Thymus (tissue), 11 donors: ENCODE measurements around the gene PAAF1. TPM values are rescaled to one million over a fixed set of nuclear protein-coding genes. Genes with fewer than 3 reads are reported as not detected.

ENCODE experiments used
- DNase-seq, 9 donors: peaks; one replicate each; pipeline ENCODE4 v3.0.0-alpha.2; 2013; ENCODE audit warnings: low spot score in 9 of 9, low read depth in 6 of 9, missing footprints in 1 of 9
- H3K27ac ChIP-seq, 2 donors: one replicate each; pipeline ENCODE4 v1.5.1; 2013; ENCODE audit warnings: control low read depth in 1 of 2, low read depth in 1 of 2, low read length in 1 of 2, mild to moderate bottlenecking in 1 of 2, moderate library complexity in 1 of 2
- H3K27me3 ChIP-seq, 2 donors: one replicate each; pipeline ENCODE4 v1.5.1; 2013; ENCODE audit warnings: low read length in 1 of 2; ENCODE audit not compliant: control insufficient read depth in 2 of 2, insufficient read depth in 1 of 2
- H3K36me3 ChIP-seq, 2 donors: one replicate each; pipeline ENCODE4 v1.5.1; 2013; ENCODE audit warnings: low read length in 1 of 2, mild to moderate bottlenecking in 1 of 2, moderate library complexity in 1 of 2; ENCODE audit not compliant: control insufficient read depth in 2 of 2, insufficient read depth in 2 of 2
- H3K4me1 ChIP-seq, 2 donors: one replicate each; pipeline ENCODE4 v1.5.1; 2013; ENCODE audit warnings: low read length in 2 of 2; ENCODE audit not compliant: control insufficient read depth in 2 of 2, insufficient read depth in 2 of 2
- H3K4me3 ChIP-seq, 2 donors: one replicate each; pipeline ENCODE4 v1.5.1; 2013; ENCODE audit warnings: low read length in 2 of 2, control low read depth in 1 of 2, mild to moderate bottlenecking in 1 of 2
- H3K9me3 ChIP-seq, 2 donors: one replicate each; pipeline ENCODE4 v1.5.1; 2013; ENCODE audit warnings: low read length in 1 of 2, mild to moderate bottlenecking in 1 of 2; ENCODE audit not compliant: control insufficient read depth in 2 of 2, insufficient read depth in 1 of 2
- WGBS: extraction: QIAGEN DNeasy Blood & Tissue Kit; methylation state at CpG from one replicate; pipeline ENCODE4 v1.1.7; 2013; 5-methylcytosine and 5-hydroxymethylcytosine counted together
- polyA plus RNA-seq: library from polyadenylated mRNA; stranded (reverse); fragments of 200-250 nt; gene quantifications from one replicate; pipeline ENCODE4 v1.2.3, GENCODE V29; 2013
- total RNA-seq: library from RNA; stranded (reverse); fragments of 120-200 nt; gene quantifications from one replicate; pipeline ENCODE4 v1.2.4, GENCODE V29; 2013
- donor health status: healthy.

Gene PAAF1
- total and polyA plus RNA-seq, 2 donors, result 9.5 to 24.7 TPM

DNA sequence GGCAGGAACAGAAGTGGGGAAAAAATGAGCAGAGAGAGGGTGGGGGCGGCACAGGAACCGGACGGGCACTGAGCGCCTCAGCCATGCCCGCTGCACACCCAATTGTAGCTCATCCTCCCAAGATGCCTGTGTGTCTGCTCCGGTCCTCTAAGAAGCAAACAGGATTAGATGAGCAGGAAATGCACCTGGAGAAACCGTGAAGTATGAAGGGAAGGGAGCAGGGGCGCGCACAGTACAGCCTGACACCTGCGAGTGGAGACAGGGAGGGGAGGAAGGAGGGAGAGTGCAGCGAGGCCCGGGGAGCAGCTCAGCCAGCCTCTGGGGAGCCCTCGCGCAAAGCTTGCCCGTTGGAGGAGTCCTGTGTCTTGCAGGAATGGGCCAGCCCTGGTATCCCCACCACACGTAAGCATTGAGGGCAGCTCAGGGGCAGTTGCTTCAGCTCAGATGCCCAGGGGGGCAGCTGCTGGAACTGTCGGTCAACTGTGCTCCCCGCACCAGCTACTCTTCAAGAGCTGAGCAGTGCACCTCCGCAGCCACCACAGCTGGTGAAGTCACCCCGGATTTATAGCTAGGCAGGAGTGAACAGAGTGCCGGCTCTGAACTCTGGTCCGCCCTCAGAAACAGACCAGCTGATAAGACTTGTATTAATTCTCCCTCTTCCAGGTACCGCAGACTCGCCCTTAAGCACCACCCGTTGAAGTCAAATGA is 81.0 kb downstream of the PAAF1 start:
- Histone ChIP-seq H3K4me1 (no peaks in the 10 kb centered on the region), H3K4me3 (no peak overlapping the region), H3K9me3 (no peaks in the 10 kb centered on the region), H3K36me3 (no peaks in the 10 kb centered on the region), H3K27me3 (peaks cover 0 to 10% of the 10 kb centered on the region in 2 donors), H3K27ac (no peak overlapping the region)
- DNase-seq, result no peak
- WGBS, result 65% methylated on average over 25 of the region's 25 CpGs

DNA sequence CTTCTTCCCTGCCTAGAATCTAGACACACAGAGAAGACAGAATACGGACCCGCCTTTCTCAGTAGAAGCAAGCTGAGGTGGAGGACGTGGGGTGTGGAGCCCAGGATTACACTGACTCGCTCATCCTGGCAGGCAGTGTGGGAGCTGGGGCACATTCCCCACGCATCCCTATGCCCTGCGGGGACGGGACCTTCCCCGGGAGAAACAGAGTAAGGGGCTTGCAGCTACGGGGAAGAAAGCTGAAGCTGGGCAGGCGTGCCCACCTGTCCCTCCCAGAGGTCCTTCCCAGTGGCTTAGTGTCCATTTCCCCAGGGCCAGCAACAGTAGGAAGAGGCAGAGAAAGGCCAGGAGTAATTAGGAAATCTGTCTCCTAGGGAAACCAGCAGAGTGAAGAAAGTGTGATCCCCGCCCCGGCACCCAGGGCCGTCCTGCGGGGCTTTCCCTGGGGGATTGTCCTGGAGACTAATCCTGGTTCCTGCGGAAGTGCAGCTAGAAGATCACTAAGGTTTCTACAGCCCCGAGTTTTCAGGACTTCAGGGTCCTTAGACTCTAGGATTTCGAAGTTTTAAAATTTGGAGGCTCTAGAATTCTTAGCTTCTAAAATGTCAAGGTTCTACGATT is 81.8 kb downstream of the PAAF1 start:
- WGBS, result 95% methylated on average over 18 of the region's 18 CpGs
- no peaks in the 10 kb centered on the region for H3K4me1 ChIP-seq

DNA sequence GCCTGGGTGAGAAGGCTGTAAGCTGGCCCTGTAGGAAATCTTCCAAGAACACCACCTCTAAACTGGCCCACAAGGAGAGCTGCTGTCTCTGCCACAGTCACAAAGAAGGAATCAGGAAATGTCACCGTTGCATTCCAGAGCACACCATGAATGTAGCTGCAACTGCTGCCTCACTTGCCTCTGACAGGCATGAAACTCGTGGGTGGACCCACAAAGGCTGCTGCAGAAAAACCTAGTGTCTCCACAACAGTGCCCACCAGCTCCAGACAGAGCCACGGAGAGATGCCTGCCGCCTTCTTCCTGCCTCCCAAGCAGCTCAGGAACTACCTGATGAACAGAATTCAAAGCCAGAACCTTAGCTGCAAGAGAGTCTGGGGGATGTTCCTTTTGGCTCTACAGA is 84.5 kb downstream of the PAAF1 start:
- Histone ChIP-seq H3K4me1 (peaks cover 3 to 5% of the 10 kb centered on the region in 2 donors), H3K27me3 (peaks cover 0 to 10% of the 10 kb centered on the region in 2 donors), H3K4me3 (no peak overlapping the region), H3K9me3 (no peaks in the 10 kb centered on the region), H3K27ac (no peak overlapping the region), H3K36me3 (no peaks in the 10 kb centered on the region)
- WGBS, result 87% methylated on average over 4 of the region's 4 CpGs
- DNase-seq, result no peak

More for the DNA sequence above, 81.8 kb downstream of the PAAF1 start:
- H3K36me3 ChIP-seq, result no peaks in the 10 kb centered on the region
- H3K27me3 ChIP-seq, result peaks cover 0 to 10% of the 10 kb centered on the region in 2 donors
- no peaks in the 10 kb centered on the region for H3K9me3 ChIP-seq
- no peak for DNase-seq
- H3K4me3 ChIP-seq, result no peak overlapping the region
- no peak overlapping the region for H3K27ac ChIP-seq

DNA sequence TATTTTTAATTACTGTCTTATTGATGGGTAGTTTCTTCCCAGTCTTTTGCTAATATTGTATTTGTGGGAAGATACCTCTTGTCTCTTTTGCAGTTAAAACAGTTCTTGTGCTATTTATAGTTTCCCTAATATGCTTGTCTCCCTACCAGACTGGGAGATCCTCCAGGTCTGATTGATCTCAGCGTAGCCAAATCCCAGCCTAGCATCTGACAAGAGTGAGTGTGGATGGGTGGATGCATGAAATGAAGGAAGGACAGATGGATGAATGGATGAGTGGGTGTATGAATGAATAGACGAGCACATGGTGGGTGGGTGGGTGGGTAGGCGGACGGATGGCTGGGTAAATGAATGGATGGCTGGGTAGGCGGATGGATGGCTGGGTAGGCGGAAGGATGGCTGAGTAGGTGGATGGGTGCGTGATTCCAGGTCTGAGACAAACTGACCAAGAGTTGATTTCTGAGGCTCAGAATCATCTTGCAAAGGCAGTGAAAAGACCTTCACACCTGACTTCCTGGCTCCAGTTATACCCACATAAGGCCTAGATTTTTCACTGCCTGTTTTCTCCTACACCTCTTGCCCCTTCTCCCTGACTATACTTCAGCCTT is 85.4 kb downstream of the PAAF1 start:
- Histone ChIP-seq H3K9me3 (no peaks in the 10 kb centered on the region), H3K36me3 (no peaks in the 10 kb centered on the region), H3K27ac (no peak overlapping the region), H3K27me3 (peaks cover 0 to 5% of the 10 kb centered on the region in 2 donors), H3K4me1 (peaks cover 3 to 5% of the 10 kb centered on the region in 2 donors), H3K4me3 (no peak overlapping the region)
- DNase-seq, result no peak
- WGBS, result 95% methylated on average over 7 of the region's 7 CpGs

DNA sequence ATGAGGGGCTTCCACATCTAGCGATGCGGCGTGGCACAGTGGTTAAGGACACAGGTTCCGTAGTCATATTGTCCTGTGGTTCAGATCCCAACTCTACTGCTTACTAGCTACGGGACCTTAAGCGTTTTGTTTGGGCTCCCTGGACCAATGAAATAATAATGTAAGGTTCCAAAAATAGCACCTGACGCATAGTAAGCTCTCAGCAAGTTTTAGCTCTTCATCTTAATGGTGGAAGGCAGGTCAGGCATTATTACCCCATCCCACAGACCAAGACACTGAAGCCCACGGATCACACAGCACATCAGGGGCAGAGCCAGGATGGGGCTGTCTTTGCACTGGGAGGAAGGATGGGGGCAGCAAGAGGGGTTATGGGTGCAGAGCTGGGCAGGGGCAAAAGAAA is 87.1 kb downstream of the PAAF1 start:
- Histone ChIP-seq H3K27me3 (no peaks in the 10 kb centered on the region), H3K4me1 (peaks cover 3 to 5% of the 10 kb centered on the region in 2 donors), H3K27ac (no peak overlapping the region), H3K4me3 (no peak overlapping the region), H3K36me3 (no peaks in the 10 kb centered on the region), H3K9me3 (no peaks in the 10 kb centered on the region)
- WGBS, result 92% methylated on average over 8 of the region's 8 CpGs
- DNase-seq, result no peak

DNA sequence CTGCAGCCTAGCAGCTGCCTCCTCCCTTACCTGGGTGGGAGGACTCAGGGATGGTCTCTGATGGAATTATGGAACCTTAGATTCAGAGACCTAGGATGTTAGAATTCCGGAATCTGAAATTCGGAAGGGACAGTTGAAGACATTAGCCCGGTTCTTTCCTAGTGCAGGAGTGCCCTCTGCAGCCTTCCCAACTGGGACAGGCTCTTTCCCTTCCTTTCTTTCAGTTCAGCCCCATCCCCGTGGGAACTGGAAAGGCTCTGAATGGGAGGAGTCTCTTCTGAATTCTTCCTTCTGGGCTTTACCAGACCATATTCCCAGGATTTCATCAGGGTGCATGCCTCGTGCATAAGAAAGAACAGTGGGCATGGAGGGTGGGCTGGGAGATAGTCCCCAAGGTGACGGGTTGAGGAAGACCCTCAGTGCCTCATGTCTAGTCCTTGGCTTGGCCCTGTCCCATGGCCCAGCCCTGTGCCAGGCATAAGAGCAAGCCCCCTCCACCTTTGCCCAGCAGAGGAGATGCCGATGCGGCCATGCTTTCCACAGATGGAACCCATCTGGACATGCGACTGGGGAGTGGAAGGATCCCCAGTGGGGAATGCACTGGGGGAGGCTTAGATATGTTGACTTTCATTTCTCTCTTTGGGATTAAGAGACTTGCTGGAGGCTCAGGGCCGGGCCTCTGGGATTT is 88.4 kb downstream of the PAAF1 start:
- no peaks in the 10 kb centered on the region for H3K27me3 ChIP-seq
- DNase-seq, result no peak
- no peaks in the 10 kb centered on the region for H3K9me3 ChIP-seq
- no peak overlapping the region for H3K4me3 ChIP-seq
- WGBS, result 88% methylated on average over 10 of the region's 10 CpGs
- peaks cover 5 to 14% of the 10 kb centered on the region in 2 donors for H3K4me1 ChIP-seq
- no peaks in the 10 kb centered on the region for H3K36me3 ChIP-seq
- H3K27ac ChIP-seq, result no peak overlapping the region

DNA sequence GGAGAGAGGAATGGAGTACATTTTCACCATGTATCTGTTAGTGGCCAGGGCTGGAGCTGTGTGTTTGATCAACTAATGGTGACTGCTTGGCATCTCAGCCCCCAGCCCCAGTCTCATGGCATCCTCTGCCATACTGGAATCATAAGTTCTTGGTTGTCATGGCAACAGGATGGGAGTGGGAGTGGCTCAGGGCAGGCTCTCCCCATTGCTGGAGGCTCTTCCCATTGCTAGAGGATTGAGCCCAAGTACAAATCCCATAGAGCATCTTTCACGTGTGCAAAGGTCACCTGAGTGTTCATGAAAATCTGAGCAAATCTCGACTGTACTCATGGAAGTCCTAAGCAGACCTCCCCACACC is 88.9 kb downstream of the PAAF1 start:
- WGBS, result 89% methylated on average over 2 of the region's 2 CpGs
- Histone ChIP-seq H3K9me3 (no peaks in the 10 kb centered on the region), H3K36me3 (no peaks in the 10 kb centered on the region), H3K4me1 (peaks cover 7 to 16% of the 10 kb centered on the region in 2 donors), H3K27ac (no peak overlapping the region), H3K4me3 (no peak overlapping the region), H3K27me3 (no peaks in the 10 kb centered on the region)
- DNase-seq, result no peak

DNA sequence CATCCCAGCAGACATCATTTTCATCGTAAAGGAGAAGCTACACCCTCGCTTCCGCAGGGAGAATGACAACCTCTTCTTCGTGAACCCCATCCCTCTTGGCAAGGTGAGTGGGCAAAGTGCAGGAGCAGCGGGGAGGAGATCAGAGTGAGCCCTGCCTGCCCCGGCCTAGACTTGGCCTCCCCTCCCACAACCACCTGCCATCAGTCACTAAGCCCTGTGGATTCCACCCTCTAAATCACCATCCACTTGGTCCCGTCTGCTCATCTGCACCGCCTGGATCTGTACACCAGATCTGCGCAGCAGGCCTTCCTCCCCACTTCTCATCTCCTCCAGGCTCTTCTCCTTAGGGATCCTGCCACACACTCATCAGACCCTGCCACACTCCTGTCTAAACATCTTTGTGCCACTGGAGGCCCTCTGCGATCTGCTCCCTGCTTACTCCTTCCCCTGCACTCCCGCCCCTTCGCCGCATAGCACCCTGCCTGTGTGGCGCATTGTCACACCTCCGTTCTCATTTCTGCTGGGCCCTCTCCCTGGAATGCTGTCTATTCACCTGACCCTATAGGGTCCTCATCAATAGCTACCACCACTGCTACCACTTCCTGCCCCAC is 91.7 kb downstream of the PAAF1 start:
- Histone ChIP-seq H3K4me1 (peaks cover 15 to 37% of the 10 kb centered on the region in 2 donors), H3K27me3 (no peaks in the 10 kb centered on the region), H3K27ac (no peak overlapping the region), H3K9me3 (no peaks in the 10 kb centered on the region), H3K4me3 (no peak overlapping the region), H3K36me3 (peaks cover 0 to 3% of the 10 kb centered on the region in 2 donors)
- 98% methylated on average over 15 of the region's 15 CpGs for WGBS
- no peak for DNase-seq
